ENCODE results near the gene ADAMTS3.

ADAMTS3 gene

GRCh38 chr4:72274251-72274650 is 294.8 kb downstream of the ADAMTS3 start:
- no peak for DNase-seq

GRCh38 chr4:72255269-72255668 is 313.8 kb downstream of the ADAMTS3 start:
- no peak for DNase-seq

- no peak for DNase-seq
Observed at GRCh38 chr4:72243641-72244040, 325.4 kb downstream of the ADAMTS3 start.

- no peak for DNase-seq
Observed at GRCh38 chr4:72239487-72240116, 329.4 kb downstream of the ADAMTS3 start.

Measured in NCI-H1694 treated with DMSO at 0.1 percent for 48 hours (cell line).